WTC11 (cell line): ENCODE measurements around the gene DBI.

Experiments used
- CREB1 ChIP-seq: sonication (generic); formaldehyde crosslinking; IDR thresholded peaks from 2 replicates; pipeline ENCODE4 v1.8.0; 2023; ENCODE audit warnings: mild to moderate bottlenecking, missing genetic modification reagents
- ESRRA ChIP-seq: sonication (generic); formaldehyde crosslinking; IDR thresholded peaks from 2 replicates; pipeline ENCODE4 v1.8.1; 2022; ENCODE audit warnings: mild to moderate bottlenecking, missing genetic modification reagents, borderline replicate concordance
- IRF2 ChIP-seq: sonication (generic); formaldehyde crosslinking; IDR thresholded peaks from 2 replicates; pipeline ENCODE4 v1.8.0; 2022; ENCODE audit warnings: low read depth, missing genetic modification reagents, borderline replicate concordance
- MAX ChIP-seq: sonication (generic); formaldehyde crosslinking; IDR thresholded peaks from 2 replicates; pipeline ENCODE4 v1.8.0; 2022; ENCODE audit warnings: mild to moderate bottlenecking, missing genetic modification reagents
- NR2C2 ChIP-seq: sonication (generic); formaldehyde crosslinking; IDR thresholded peaks from 2 replicates; pipeline ENCODE4 v1.8.0; 2022; ENCODE audit warnings: mild to moderate bottlenecking, missing genetic modification reagents
- NR3C1 ChIP-seq: sonication (generic); formaldehyde crosslinking; conservative IDR thresholded peaks from 2 replicates; pipeline ENCODE4 v1.8.1; 2023; ENCODE audit warnings: low read depth, mild to moderate bottlenecking, missing genetic modification reagents
- SP1 ChIP-seq: sonication (generic); formaldehyde crosslinking; conservative IDR thresholded peaks from 2 replicates; pipeline ENCODE4 v1.8.1; 2022; ENCODE audit warnings: missing genetic modification reagents
- TCF7 ChIP-seq: sonication (generic); formaldehyde crosslinking; IDR thresholded peaks from 2 replicates; pipeline ENCODE4 v1.8.0; 2022; ENCODE audit warnings: mild to moderate bottlenecking, low read depth, missing genetic modification reagents, moderate library complexity
- ZNF317 ChIP-seq: sonication (generic); formaldehyde crosslinking; IDR thresholded peaks from 2 replicates; pipeline ENCODE4 v1.8.1; 2023; ENCODE audit warnings: low read depth, mild to moderate bottlenecking, moderate library complexity, missing genetic modification reagents, borderline replicate concordance
- ZNF532 ChIP-seq: fragments of 250-450 bp; sonication (Bioruptor Pico); IDR thresholded peaks from 2 replicates; pipeline ENCODE4 v1.9.0; 2021; ENCODE audit warnings: mild to moderate bottlenecking, borderline replicate concordance
- TF ChIP-seq, protein P1 (sequence below): fragments of 200-600 bp; IDR thresholded peaks from 2 replicates; pipeline ENCODE4 v1.8.0; 2022; ENCODE audit warnings: antibody characterized with exemption

GRCh38 chr2:119350311-119350998, 16.3 kb upstream of the DBI start:
- TF ChIP-seq NR2C2 (no peak), TCF7 (CRISPR knock-in tag) (no peak), ZNF317 (CRISPR knock-in tag) (no peak), CREB1 (CRISPR knock-in tag) (no peak), IRF2 (no peak), MAX (CRISPR knock-in tag) (no peak), SP1 (CRISPR knock-in tag) (no peak), ESRRA (CRISPR knock-in tag) (no peak), NR3C1 (CRISPR knock-in tag) (no peak), ZNF532 (no peak)
- TF ChIP-seq, protein P1, sequence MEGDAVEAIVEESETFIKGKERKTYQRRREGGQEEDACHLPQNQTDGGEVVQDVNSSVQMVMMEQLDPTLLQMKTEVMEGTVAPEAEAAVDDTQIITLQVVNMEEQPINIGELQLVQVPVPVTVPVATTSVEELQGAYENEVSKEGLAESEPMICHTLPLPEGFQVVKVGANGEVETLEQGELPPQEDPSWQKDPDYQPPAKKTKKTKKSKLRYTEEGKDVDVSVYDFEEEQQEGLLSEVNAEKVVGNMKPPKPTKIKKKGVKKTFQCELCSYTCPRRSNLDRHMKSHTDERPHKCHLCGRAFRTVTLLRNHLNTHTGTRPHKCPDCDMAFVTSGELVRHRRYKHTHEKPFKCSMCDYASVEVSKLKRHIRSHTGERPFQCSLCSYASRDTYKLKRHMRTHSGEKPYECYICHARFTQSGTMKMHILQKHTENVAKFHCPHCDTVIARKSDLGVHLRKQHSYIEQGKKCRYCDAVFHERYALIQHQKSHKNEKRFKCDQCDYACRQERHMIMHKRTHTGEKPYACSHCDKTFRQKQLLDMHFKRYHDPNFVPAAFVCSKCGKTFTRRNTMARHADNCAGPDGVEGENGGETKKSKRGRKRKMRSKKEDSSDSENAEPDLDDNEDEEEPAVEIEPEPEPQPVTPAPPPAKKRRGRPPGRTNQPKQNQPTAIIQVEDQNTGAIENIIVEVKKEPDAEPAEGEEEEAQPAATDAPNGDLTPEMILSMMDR = no peak
